Measurements from ENCODE around the gene DRD4. TPM values are rescaled to one million over a fixed set of nuclear protein-coding genes. Genes with fewer than 3 reads are reported as not detected.
"Not testable (repeated sequence)": the region's sequence is repeated elsewhere in the genome, so short reads cannot be mapped to it uniquely, and the experiment has no call there.

DRD4 gene
- total RNA-seq, 2 experiments from 2014 or later, result 0.21 to 0.30 TPM

- POLR2A ChIA-PET, result no interaction called here
- H3K27ac Mint-ChIP-seq, result no peak overlapping the region
- H3K36me3 Mint-ChIP-seq (ENCODE audit: low read depth), result peaks cover 9% of the 10 kb centered on the region
- CTCF ChIA-PET, result no interaction called here
- peaks cover 3% of the 10 kb centered on the region for H3K27me3 Mint-ChIP-seq
- no peaks in the 10 kb centered on the region for H3K9me3 Mint-ChIP-seq
- no peak overlapping the region for H3K4me3 Mint-ChIP-seq
- H3K4me1 Mint-ChIP-seq, result peaks cover 5% of the 10 kb centered on the region
- DNase-seq, result no peak
These were observed 7.0 kb downstream of the DRD4 start for GRCh38 chr11:643849-644738.

- no peak for DNase-seq
- Mint-ChIP-seq H3K9me3 (no peaks in the 10 kb centered on the region), H3K36me3 (ENCODE audit: low read depth) (peaks cover 9% of the 10 kb centered on the region), H3K4me1 (peaks cover 3% of the 10 kb centered on the region), H3K27ac (no peak overlapping the region), H3K27me3 (no peaks in the 10 kb centered on the region), H3K4me3 (no peak overlapping the region)
- POLR2A ChIA-PET, result no interaction called here
- CTCF ChIA-PET, result no interaction called here
These were observed 8.5 kb downstream of the DRD4 start for GRCh38 chr11:645536-645935.

- ChIA-PET CTCF (interaction anchor here (0.6 to 1.1 kb wide), 2 partner anchors 50 to 87 kb away, joined by 3 read pairs; no protein-coding TSS in a partner anchor), POLR2A (no interaction called here)
- DNase-seq, result no peak
- Mint-ChIP-seq H3K27ac (no peak overlapping the region), H3K9me3 (no peaks in the 10 kb centered on the region), H3K27me3 (no peaks in the 10 kb centered on the region), H3K4me3 (no peak overlapping the region), H3K4me1 (peaks cover 3% of the 10 kb centered on the region), H3K36me3 (ENCODE audit: low read depth) (peaks cover 9% of the 10 kb centered on the region)
These were observed 9.1 kb downstream of the DRD4 start for GRCh38 chr11:646214-646613.

- H3K27me3 Mint-ChIP-seq, H3K27ac Mint-ChIP-seq, H3K9me3 Mint-ChIP-seq, H3K4me3 Mint-ChIP-seq, DNase-seq, H3K4me1 Mint-ChIP-seq, POLR2A ChIA-PET: not testable (repeated sequence)
- H3K36me3 Mint-ChIP-seq (ENCODE audit: low read depth), result peaks cover 13% of the 10 kb centered on the region
- CTCF ChIA-PET, result interaction anchor here (1.0 kb wide), 1 partner anchor 57 kb away, joined by 3 read pairs; no protein-coding TSS in a partner anchor
These were observed 10.6 kb downstream of the DRD4 start for GRCh38 chr11:647672-648158.

GRCh38 chr11:650482-650881 is 13.4 kb downstream of the DRD4 start:
- Mint-ChIP-seq H3K4me3 (no peak overlapping the region), H3K27me3 (no peaks in the 10 kb centered on the region), H3K9me3 (no peaks in the 10 kb centered on the region), H3K36me3 (ENCODE audit: low read depth) (peaks cover 13% of the 10 kb centered on the region), H3K27ac (no peak overlapping the region), H3K4me1 (peaks cover 3% of the 10 kb centered on the region)
- ChIA-PET CTCF (no interaction called here), POLR2A (no interaction called here)
- no peak for DNase-seq

- H3K27ac Mint-ChIP-seq, result not testable (repeated sequence)
These were observed 16.1 kb downstream of the DRD4 start for GRCh38 chr11:653136-653535.

GRCh38 chr11:653837-654236 is 16.8 kb downstream of the DRD4 start:
- Mint-ChIP-seq H3K36me3 (ENCODE audit: low read depth) (peaks cover 6% of the 10 kb centered on the region), H3K4me3 (no peak overlapping the region), H3K27me3 (no peaks in the 10 kb centered on the region), H3K4me1 (no peaks in the 10 kb centered on the region), H3K27ac (no peak overlapping the region), H3K9me3 (no peaks in the 10 kb centered on the region)
- ChIA-PET CTCF (no interaction called here), POLR2A (no interaction called here)
- no peak for DNase-seq

More at GRCh38 chr11:653136-653535, 16.1 kb downstream of the DRD4 start:
- H3K27me3 Mint-ChIP-seq; H3K9me3 Mint-ChIP-seq; H3K4me1 Mint-ChIP-seq; DNase-seq; POLR2A ChIA-PET; H3K4me3 Mint-ChIP-seq; H3K36me3 Mint-ChIP-seq (ENCODE audit: low read depth): not testable (repeated sequence)
- CTCF ChIA-PET, result interaction anchor here (0.6 kb wide), 1 partner anchor 73 kb away, joined by 3 read pairs; no protein-coding TSS in a partner anchor

GRCh38 chr11:654444-654843 is 17.4 kb downstream of the DRD4 start:
- H3K27ac Mint-ChIP-seq; H3K4me1 Mint-ChIP-seq; POLR2A ChIA-PET; H3K9me3 Mint-ChIP-seq; H3K36me3 Mint-ChIP-seq (ENCODE audit: low read depth); DNase-seq; H3K4me3 Mint-ChIP-seq; H3K27me3 Mint-ChIP-seq: not testable (repeated sequence)
- CTCF ChIA-PET, result interaction anchor here (0.6 kb wide), 1 partner anchor 17 kb away, joined by 3 read pairs; no protein-coding TSS in a partner anchor

GRCh38 chr11:655036-655726 is 18.1 kb downstream of the DRD4 start:
- DNase-seq, result no peak
- peaks cover 8% of the 10 kb centered on the region for H3K36me3 Mint-ChIP-seq (ENCODE audit: low read depth)
- no peaks in the 10 kb centered on the region for H3K9me3 Mint-ChIP-seq
- ChIA-PET CTCF (interaction anchor here (0.6 to 0.9 kb wide), 2 partner anchors 19 to 232 kb away, joined by 3 read pairs; no protein-coding TSS in a partner anchor), POLR2A (no interaction called here)
- no peak overlapping the region for H3K27ac Mint-ChIP-seq
- H3K4me3 Mint-ChIP-seq, result no peak overlapping the region
- no peaks in the 10 kb centered on the region for H3K27me3 Mint-ChIP-seq
- no peaks in the 10 kb centered on the region for H3K4me1 Mint-ChIP-seq

- H3K4me1 Mint-ChIP-seq, result no peaks in the 10 kb centered on the region
- H3K9me3 Mint-ChIP-seq, result no peaks in the 10 kb centered on the region
- peaks cover 6% of the 10 kb centered on the region for H3K36me3 Mint-ChIP-seq (ENCODE audit: low read depth)
- no peak overlapping the region for H3K4me3 Mint-ChIP-seq
- ChIA-PET POLR2A (no interaction called here), CTCF (interaction anchor here (0.6 to 1.6 kb wide), 5 partner anchors 17 to 136 kb away, joined by 3 read pairs; partner anchors contain the start of gene TMEM80)
- H3K27me3 Mint-ChIP-seq, result no peaks in the 10 kb centered on the region
- DNase-seq, result no peak
- H3K27ac Mint-ChIP-seq, result no peak overlapping the region
These were observed 19.4 kb downstream of the DRD4 start for GRCh38 chr11:656426-656825.

GRCh38 chr11:656866-657265 is 19.8 kb downstream of the DRD4 start:
- H3K4me1 Mint-ChIP-seq, result no peaks in the 10 kb centered on the region
- no peak for DNase-seq
- POLR2A ChIA-PET, result no interaction called here
- peaks cover 6% of the 10 kb centered on the region for H3K36me3 Mint-ChIP-seq (ENCODE audit: low read depth)
- H3K27me3 Mint-ChIP-seq, result no peaks in the 10 kb centered on the region
- no peaks in the 10 kb centered on the region for H3K9me3 Mint-ChIP-seq
- CTCF ChIA-PET, result interaction anchor here (0.6 to 1.6 kb wide), 4 partner anchors 16 to 136 kb away, joined by 3 read pairs; no protein-coding TSS in a partner anchor
- H3K27ac Mint-ChIP-seq, result no peak overlapping the region
- no peak overlapping the region for H3K4me3 Mint-ChIP-seq

- POLR2A ChIA-PET, result interaction anchor here (0.5 kb wide), 1 partner anchor 11 kb away, joined by 3 read pairs; no protein-coding TSS in a partner anchor
- no peak overlapping the region for H3K4me3 Mint-ChIP-seq
- H3K27me3 Mint-ChIP-seq, result no peaks in the 10 kb centered on the region
- no peak overlapping the region for H3K27ac Mint-ChIP-seq
- H3K9me3 Mint-ChIP-seq, result no peaks in the 10 kb centered on the region
- CTCF ChIA-PET, result interaction anchor here (1.6 kb wide), 1 partner anchor 18 kb away, joined by 3 read pairs; no protein-coding TSS in a partner anchor
- no peak for DNase-seq
- H3K4me1 Mint-ChIP-seq, result no peaks in the 10 kb centered on the region
- H3K36me3 Mint-ChIP-seq (ENCODE audit: low read depth), result peaks cover 3% of the 10 kb centered on the region
These were observed 20.6 kb downstream of the DRD4 start for GRCh38 chr11:657691-658126.

Data from activated CD4-positive, alpha-beta T cell treated with anti-CD3 and anti-CD28 coated beads, Interleukin-2, amount 10 ng/mL, durations not matched to agents 7 days and 5 days (primary cell).